ENCODE data around the gene PMF1.
"Not testable (repeated sequence)": the region's sequence is repeated elsewhere in the genome, so short reads cannot be mapped to it uniquely, and the experiment has no call there.

- TF ChIP-seq CTCF, POLR2A (IDR thresholded peaks at IDR 0.05): not testable (repeated sequence)
Measured at GRCh38 chr1:156181391-156181924, 31.3 kb upstream of the PMF1 start.

Measured in esophagus squamous epithelium (tissue), 4 donors.